Right ventricle myocardium superior (tissue), 1 donor: Measurements from ENCODE around the gene SLC38A4. TPM values are rescaled to one million over a fixed set of nuclear protein-coding genes. Genes with fewer than 3 reads are reported as not detected.
"Not testable (repeated sequence)": the region's sequence is repeated elsewhere in the genome, so short reads cannot be mapped to it uniquely, and the experiment has no call there.

Source experiments
- ATAC-seq: fragments of 200-7000 bp; cut with Tn5 transposase; one replicate; pipeline ENCODE4 v1.9.1; 2020; ENCODE audit warnings: mild to moderate bottlenecking; ENCODE audit not compliant: poor library complexity
- DNase-seq: peaks from one replicate; pipeline ENCODE4 v3.0.0-alpha.2; 2020
- intact Hi-C: fragments of 100-400 bp; cut with DNase I; formaldehyde crosslinking; loops from one replicate; pipeline ENCODE4 v1.11.2; 2022
- long read RNA-seq: library from polyadenylated mRNA; unstranded; transcript quantifications from one replicate; pipeline ENCODE4 v2.0.0, GENCODE V29; 2021
- total RNA-seq: library from RNA; stranded (reverse); fragmentation: NEBNext Ultra II Directional; extraction: Animal tissue kit (Norgen Biotek cat#: 25700); gene quantifications from one replicate; pipeline ENCODE4 v1.2.1, GENCODE V29; 2021
- donor health status: DM: no; HTN: yes; CAD: no; lungs with severe emphysema.

SLC38A4 gene
- 2.3 TPM for total RNA-seq
- long read RNA-seq, transcript SLC38A4-202 (16 exons, 3,791 nt), result major isoform, 5 of 8 reads
- long read RNA-seq, partial matches to known transcripts, result 0 of 8 reads
- long read RNA-seq, other reads (novel, unspliced or antisense), result 3 of 8 reads

GRCh38 chr12:46825591-46826414 is at the start of gene SLC38A4:
TSS of gene SLC38A4 (minus strand) at chr12:46825997. CDS start at chr12:46793071, 32,926 bp downstream.
- peak; percentile 96 for ATAC-seq
- peak; percentile 71 for DNase-seq

GRCh38 chr12:46875095-46875494 is 49.3 kb upstream of the SLC38A4 start:
- ATAC-seq (no peak), DNase-seq (no peak)
- intact Hi-C loops, result no loop called here

More at GRCh38 chr12:46825591-46826414, at the start of gene SLC38A4:
- intact Hi-C loops, result no loop called here

- intact Hi-C loops, result no loop called here
- ATAC-seq, result peak; percentile 98
- DNase-seq, result peak; percentile 67
Observed at GRCh38 chr12:46874642-46875041, 48.8 kb upstream of the SLC38A4 start.

GRCh38 chr12:46872135-46872534 is 46.3 kb upstream of the SLC38A4 start:
- intact Hi-C loops, result no loop called here
- no peak for ATAC-seq
- no peak for DNase-seq

GRCh38 chr12:46865311-46865710 is 39.5 kb upstream of the SLC38A4 start:
- intact Hi-C loops, result no loop called here

GRCh38 chr12:46858368-46858767 is 32.6 kb upstream of the SLC38A4 start:
- intact Hi-C loops, result no loop called here
- DNase-seq (no peak), ATAC-seq (no peak)

More at GRCh38 chr12:46865311-46865710, 39.5 kb upstream of the SLC38A4 start:
- ATAC-seq (no peak), DNase-seq (no peak)

GRCh38 chr12:46857486-46857885 is 31.7 kb upstream of the SLC38A4 start:
- no peak for ATAC-seq
- DNase-seq, result no peak
- intact Hi-C loops, result no loop called here

- no peak for ATAC-seq
- no peak for DNase-seq
- intact Hi-C loops, result no loop called here
Observed at GRCh38 chr12:46855760-46856159, 30.0 kb upstream of the SLC38A4 start.

- intact Hi-C loops, ATAC-seq, DNase-seq: not testable (repeated sequence)
Observed at GRCh38 chr12:46854188-46854587, 28.4 kb upstream of the SLC38A4 start.

GRCh38 chr12:46848792-46849191 is 23.0 kb upstream of the SLC38A4 start:
- intact Hi-C loops, DNase-seq, ATAC-seq: not testable (repeated sequence)

GRCh38 chr12:46847001-46847400 is 21.2 kb upstream of the SLC38A4 start:
- DNase-seq (no peak), ATAC-seq (no peak)
- intact Hi-C loops, result no loop called here

- intact Hi-C loops, result no loop called here
- DNase-seq, result no peak
Observed at GRCh38 chr12:46843811-46844210, 18.0 kb upstream of the SLC38A4 start.

GRCh38 chr12:46841891-46842290 is 16.1 kb upstream of the SLC38A4 start:
- intact Hi-C loops, result no loop called here
- ATAC-seq (no peak), DNase-seq (no peak)

More at GRCh38 chr12:46843811-46844210, 18.0 kb upstream of the SLC38A4 start:
- no peak for ATAC-seq

GRCh38 chr12:46839964-46840363 is 14.2 kb upstream of the SLC38A4 start:
- no peak for DNase-seq
- no peak for ATAC-seq
- intact Hi-C loops, result no loop called here

- intact Hi-C loops, result no loop called here
- ATAC-seq (no peak), DNase-seq (no peak)
Observed at GRCh38 chr12:46839232-46839631, 13.4 kb upstream of the SLC38A4 start.

- no peak for ATAC-seq
- intact Hi-C loops, result no loop called here
Observed at GRCh38 chr12:46835785-46836184, 10.0 kb upstream of the SLC38A4 start.

GRCh38 chr12:46832130-46832704 is 6.4 kb upstream of the SLC38A4 start:
- no peak for DNase-seq
- intact Hi-C loops, result no loop called here
- peak; percentile 9 for ATAC-seq

More at GRCh38 chr12:46835785-46836184, 10.0 kb upstream of the SLC38A4 start:
- DNase-seq, result no peak

- DNase-seq, result peak; percentile 87
- ATAC-seq, result peak; percentile 96
- intact Hi-C loops, result no loop called here
Observed at GRCh38 chr12:46831335-46832129, 5.7 kb upstream of the SLC38A4 start.

- no peak for DNase-seq
- peak; percentile 77 for ATAC-seq
- intact Hi-C loops, result no loop called here
Observed at GRCh38 chr12:46830731-46831334, 5.0 kb upstream of the SLC38A4 start.
